ENCODE data around the gene BCL6. TPM values are rescaled to one million over a fixed set of nuclear protein-coding genes. Genes with fewer than 3 reads are reported as not detected.

Gene BCL6
- total and polyA plus RNA-seq, 2 experiments from 2014 or later = 32.0 to 46.5 TPM

DNA sequence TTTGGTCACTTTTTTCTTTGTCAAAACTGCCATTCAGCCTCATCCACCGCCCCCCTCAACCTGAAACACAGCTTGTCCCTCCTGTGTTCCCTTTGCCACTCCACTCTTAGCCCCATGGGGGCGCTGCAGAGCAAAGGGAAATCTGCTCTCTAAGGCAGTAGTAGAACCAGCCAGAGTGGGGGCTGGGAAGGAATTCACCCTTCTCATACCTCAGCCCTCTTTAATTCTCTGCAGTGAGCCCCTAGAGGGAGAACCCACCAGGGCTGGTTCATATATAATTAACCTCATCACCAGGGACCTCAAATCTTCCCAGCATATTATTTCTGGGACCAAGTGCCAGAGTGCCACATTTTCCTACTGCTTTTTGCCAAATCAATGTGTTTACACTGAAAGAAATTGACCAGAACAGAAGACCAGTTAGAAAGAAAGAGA, 2.8 kb upstream of the BCL6 start:
- Histone ChIP-seq H3K79me2 (peaks cover 28% of the 10 kb centered on the region), H2AFZ (no peak overlapping the region), H3K9me3 (ENCODE audit: low read depth) (no peaks in the 10 kb centered on the region), H3K4me3 (no peak overlapping the region), H3K27ac (peak overlapping the region; percentile 93), H3K9me2 (replicated peaks; ENCODE audit: insufficient read depth) (no peaks in the 10 kb centered on the region), H3K27me3 (no peaks in the 10 kb centered on the region), H3K36me3 (replicated peaks; ENCODE audit: insufficient read depth, low read depth) (no peaks in the 10 kb centered on the region), H3K4me2 (no peak overlapping the region), H3K4me1 (ENCODE audit: insufficient read depth) (peaks cover 40% of the 10 kb centered on the region), H4K20me1 (ENCODE audit: insufficient read depth, poor library complexity, severe bottlenecking) (peaks cover 1% of the 10 kb centered on the region)
- WGBS (ENCODE audit: low lambda C conversion rate, missing lambda C conversion rate) = 6% methylated on average over 2 of the region's 2 CpGs
- no peak for TF ChIP-seq EZH2 (IDR thresholded peaks at IDR 0.05; ENCODE audit: borderline replicate concordance)
- TF ChIP-seq, protein P1, sequence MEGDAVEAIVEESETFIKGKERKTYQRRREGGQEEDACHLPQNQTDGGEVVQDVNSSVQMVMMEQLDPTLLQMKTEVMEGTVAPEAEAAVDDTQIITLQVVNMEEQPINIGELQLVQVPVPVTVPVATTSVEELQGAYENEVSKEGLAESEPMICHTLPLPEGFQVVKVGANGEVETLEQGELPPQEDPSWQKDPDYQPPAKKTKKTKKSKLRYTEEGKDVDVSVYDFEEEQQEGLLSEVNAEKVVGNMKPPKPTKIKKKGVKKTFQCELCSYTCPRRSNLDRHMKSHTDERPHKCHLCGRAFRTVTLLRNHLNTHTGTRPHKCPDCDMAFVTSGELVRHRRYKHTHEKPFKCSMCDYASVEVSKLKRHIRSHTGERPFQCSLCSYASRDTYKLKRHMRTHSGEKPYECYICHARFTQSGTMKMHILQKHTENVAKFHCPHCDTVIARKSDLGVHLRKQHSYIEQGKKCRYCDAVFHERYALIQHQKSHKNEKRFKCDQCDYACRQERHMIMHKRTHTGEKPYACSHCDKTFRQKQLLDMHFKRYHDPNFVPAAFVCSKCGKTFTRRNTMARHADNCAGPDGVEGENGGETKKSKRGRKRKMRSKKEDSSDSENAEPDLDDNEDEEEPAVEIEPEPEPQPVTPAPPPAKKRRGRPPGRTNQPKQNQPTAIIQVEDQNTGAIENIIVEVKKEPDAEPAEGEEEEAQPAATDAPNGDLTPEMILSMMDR (IDR thresholded peaks at IDR 0.05; ENCODE audit: poor library complexity) = peak; percentile 97
- peak; percentile 94 for DNase-seq (ENCODE audit: low spot score)

DNA sequence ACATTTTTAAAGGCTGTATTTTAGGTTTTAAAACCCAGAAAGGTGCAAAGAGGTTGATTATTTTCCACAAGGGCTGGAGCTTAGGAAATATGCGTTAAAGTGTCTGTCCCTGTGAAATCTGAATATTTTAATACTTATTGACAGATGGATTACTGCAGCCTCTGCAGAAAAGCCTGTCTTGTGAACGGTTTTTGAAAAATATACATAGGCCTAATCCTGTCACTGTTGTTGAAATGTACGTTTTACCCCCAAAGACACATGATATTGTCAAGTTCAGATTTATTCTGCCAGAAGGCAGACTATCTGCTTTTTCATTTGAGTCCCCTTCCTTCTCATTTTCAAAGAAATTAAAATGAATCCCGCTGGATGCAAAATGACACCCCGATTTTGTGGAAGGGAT, 2.2 kb upstream of the BCL6 start:
- peak overlapping the region; percentile 68 for H3K4me2 ChIP-seq
- TF ChIP-seq EZH2 (IDR thresholded peaks at IDR 0.05; ENCODE audit: borderline replicate concordance) = no peak
- no peak for TF ChIP-seq EZH2phosphoT487 (IDR thresholded peaks at IDR 0.05; ENCODE audit: low read depth, severe bottlenecking, unreplicated experiment)
- TF ChIP-seq, protein P1 (IDR thresholded peaks at IDR 0.05; ENCODE audit: poor library complexity) = no peak
- no peak overlapping the region for H2AFZ ChIP-seq
- no peaks in the 10 kb centered on the region for H3K9me2 ChIP-seq (replicated peaks; ENCODE audit: insufficient read depth)
- no peak for DNase-seq (ENCODE audit: low spot score)
- H3K4me1 ChIP-seq (ENCODE audit: insufficient read depth) = peaks cover 40% of the 10 kb centered on the region
- H3K27me3 ChIP-seq = no peaks in the 10 kb centered on the region
- 49% methylated on average over 5 of the region's 5 CpGs for WGBS (ENCODE audit: low lambda C conversion rate, missing lambda C conversion rate)
- peaks cover 33% of the 10 kb centered on the region for H3K79me2 ChIP-seq
- no peaks in the 10 kb centered on the region for H3K36me3 ChIP-seq (replicated peaks; ENCODE audit: insufficient read depth, low read depth)
- H3K9me3 ChIP-seq (ENCODE audit: low read depth) = no peaks in the 10 kb centered on the region
- no peak overlapping the region for H3K4me3 ChIP-seq
- peaks cover 7% of the 10 kb centered on the region for H4K20me1 ChIP-seq (ENCODE audit: insufficient read depth, poor library complexity, severe bottlenecking)
- peak overlapping the region; percentile 93 for H3K27ac ChIP-seq

DNA sequence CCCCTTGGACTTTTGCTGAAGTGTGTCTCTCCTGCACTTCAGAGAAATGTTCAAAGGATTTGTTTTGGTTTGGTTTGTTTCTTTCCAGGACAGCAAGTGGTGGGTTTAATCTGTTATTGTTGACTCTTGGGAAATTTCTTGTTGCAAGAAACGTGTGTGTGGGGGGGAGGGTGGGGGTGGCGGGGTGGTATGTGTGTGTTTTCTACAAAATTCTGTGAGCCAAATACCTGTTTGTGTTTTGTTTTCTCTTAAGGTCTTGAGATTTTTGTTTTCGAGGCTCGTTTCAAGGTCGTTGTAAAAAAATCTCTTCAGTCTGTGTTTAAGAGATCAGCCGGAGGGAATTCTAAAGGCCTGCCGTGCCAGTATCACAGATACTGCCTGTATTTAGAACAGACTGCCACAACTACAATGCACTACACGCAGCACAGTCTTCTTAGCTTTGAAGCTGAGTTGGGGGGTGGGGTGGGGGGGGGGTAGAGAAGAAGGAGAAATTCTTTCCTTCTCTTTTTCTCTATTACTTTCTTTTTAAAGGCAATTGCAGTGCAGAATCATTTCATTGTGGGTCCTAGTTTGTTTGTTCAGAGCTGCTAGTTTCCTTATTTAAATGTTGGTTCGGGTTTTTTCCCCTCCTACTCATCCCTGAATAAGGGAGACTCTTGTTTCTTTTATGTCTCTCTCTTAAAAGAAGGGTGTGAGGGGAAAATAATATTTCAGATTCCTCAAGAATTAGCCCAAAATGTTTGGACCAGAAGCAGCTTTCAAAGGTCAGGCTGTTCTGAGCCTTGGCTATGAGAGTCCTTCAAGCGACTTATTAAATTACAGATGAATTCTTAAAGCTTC, 1.4 kb upstream of the BCL6 start:
- H3K4me2 ChIP-seq = peak overlapping the region; percentile 68
- H3K9me2 ChIP-seq (replicated peaks; ENCODE audit: insufficient read depth) = no peaks in the 10 kb centered on the region
- TF ChIP-seq EZH2 (IDR thresholded peaks at IDR 0.05; ENCODE audit: borderline replicate concordance) = no peak
- TF ChIP-seq, protein P1 (IDR thresholded peaks at IDR 0.05; ENCODE audit: poor library complexity) = no peak
- no peak for TF ChIP-seq EZH2phosphoT487 (IDR thresholded peaks at IDR 0.05; ENCODE audit: low read depth, severe bottlenecking, unreplicated experiment)
- DNase-seq (ENCODE audit: low spot score) = peak; percentile 64
- peaks cover 13% of the 10 kb centered on the region for H4K20me1 ChIP-seq (ENCODE audit: insufficient read depth, poor library complexity, severe bottlenecking)
- no peak overlapping the region for H2AFZ ChIP-seq
- H3K9me3 ChIP-seq (ENCODE audit: low read depth) = no peaks in the 10 kb centered on the region
- H3K27ac ChIP-seq = peak overlapping the region; percentile 93
- H3K27me3 ChIP-seq = no peaks in the 10 kb centered on the region
- no peaks in the 10 kb centered on the region for H3K36me3 ChIP-seq (replicated peaks; ENCODE audit: insufficient read depth, low read depth)
- H3K4me3 ChIP-seq = peak overlapping the region; percentile 20
- H3K4me1 ChIP-seq (ENCODE audit: insufficient read depth) = peaks cover 38% of the 10 kb centered on the region
- peaks cover 39% of the 10 kb centered on the region for H3K79me2 ChIP-seq
- 17% methylated on average over 10 of the region's 10 CpGs for WGBS (ENCODE audit: low lambda C conversion rate, missing lambda C conversion rate)

Data from hepatocyte (in vitro differentiated cells).